Lung (tissue), 12 donors: ENCODE data around the gene SLC25A21. TPM values are rescaled to one million over a fixed set of nuclear protein-coding genes. Genes with fewer than 3 reads are reported as not detected.

Experiments
- ATAC-seq: fragments of 200-7000 bp; cut with Tn5 transposase; one replicate; pipeline ENCODE4 v1.9.1; 2020; ENCODE audit warnings: moderate number of reproducible peaks; ENCODE audit not compliant: insufficient read depth, low FRiP score
- DNase-seq, 3 donors: peaks; one replicate each; pipeline ENCODE4 v3.0.0-alpha.2; 2013 to 2017
- H3K27ac ChIP-seq, 2 donors: one replicate each; pipeline ENCODE4 v1.5.1; 2013; ENCODE audit warnings: mild to moderate bottlenecking in 2 of 2, moderate library complexity in 2 of 2, control low read depth in 1 of 2, inconsistent platforms in 1 of 2, low read depth in 1 of 2, low read length in 1 of 2
- H3K27me3 ChIP-seq, 3 donors: one replicate each; pipeline ENCODE4 v1.5.1; 2013; ENCODE audit warnings: low read length in 2 of 3; ENCODE audit not compliant: control insufficient read depth in 3 of 3, insufficient read depth in 3 of 3
- H3K36me3 ChIP-seq, 4 donors: one replicate each; pipeline ENCODE4 v1.5.1; 2013; ENCODE audit warnings: low read length in 4 of 4, mild to moderate bottlenecking in 1 of 4, moderate library complexity in 1 of 4; ENCODE audit not compliant: control insufficient read depth in 4 of 4, insufficient read depth in 4 of 4
- H3K4me1 ChIP-seq, 5 donors: one replicate each; pipeline ENCODE4 v1.5.1; 2013; ENCODE audit warnings: low read length in 5 of 5, mild to moderate bottlenecking in 2 of 5, moderate library complexity in 1 of 5; ENCODE audit not compliant: control insufficient read depth in 5 of 5, insufficient read depth in 5 of 5
- H3K4me3 ChIP-seq: one replicate; pipeline ENCODE4 v1.5.1; 2013; ENCODE audit warnings: mild to moderate bottlenecking, control low read depth, moderate library complexity
- H3K9ac ChIP-seq, 2 donors: one replicate each; pipeline ENCODE4 v1.5.1; 2013; ENCODE audit warnings: low read length in 2 of 2, control low read depth in 1 of 2; ENCODE audit not compliant: insufficient read depth in 1 of 2
- H3K9me3 ChIP-seq, 4 donors: one replicate each; pipeline ENCODE4 v1.5.1; 2013; ENCODE audit warnings: low read length in 3 of 4, mild to moderate bottlenecking in 1 of 4, moderate library complexity in 1 of 4; ENCODE audit not compliant: control insufficient read depth in 4 of 4, insufficient read depth in 3 of 4
- WGBS, 2 donors: extraction: QIAGEN DNeasy Blood & Tissue Kit; methylation state at CpG; one replicate each; pipeline ENCODE4 v1.1.7; 2013; 5-methylcytosine and 5-hydroxymethylcytosine counted together
- polyA plus RNA-seq, 2 donors: library from polyadenylated mRNA; stranded (reverse); fragments of 200-250 nt; gene quantifications; one replicate each; pipeline ENCODE4 v1.2.1, GENCODE V29; 2013
- total RNA-seq, 2 donors: library from RNA; depleted of rRNA in 1 of 2; stranded (reverse); fragments of >200 nt in 1 of 2; gene quantifications; one replicate each; pipeline ENCODE4 v1.2.1, GENCODE V29; 2014 to 2021
- TF ChIP-seq, protein P1 (sequence below): IDR thresholded peaks from 2 replicates; pipeline ENCODE4 v1.5.1; 2012; ENCODE audit warnings: mild to moderate bottlenecking; ENCODE audit errors: control extremely low read depth, extremely low read depth
- donor health status: control.
- donor health status: control.
- donor health status: Bipolar disorder and iron deficiency.
- donor health status: healthy.
- donor health status: DM: yes; HTN: yes; CAD: no.

Gene SLC25A21
- total and polyA plus RNA-seq, 4 donors, result 0.23 to 2.6 (median 0.42) TPM

DNA sequence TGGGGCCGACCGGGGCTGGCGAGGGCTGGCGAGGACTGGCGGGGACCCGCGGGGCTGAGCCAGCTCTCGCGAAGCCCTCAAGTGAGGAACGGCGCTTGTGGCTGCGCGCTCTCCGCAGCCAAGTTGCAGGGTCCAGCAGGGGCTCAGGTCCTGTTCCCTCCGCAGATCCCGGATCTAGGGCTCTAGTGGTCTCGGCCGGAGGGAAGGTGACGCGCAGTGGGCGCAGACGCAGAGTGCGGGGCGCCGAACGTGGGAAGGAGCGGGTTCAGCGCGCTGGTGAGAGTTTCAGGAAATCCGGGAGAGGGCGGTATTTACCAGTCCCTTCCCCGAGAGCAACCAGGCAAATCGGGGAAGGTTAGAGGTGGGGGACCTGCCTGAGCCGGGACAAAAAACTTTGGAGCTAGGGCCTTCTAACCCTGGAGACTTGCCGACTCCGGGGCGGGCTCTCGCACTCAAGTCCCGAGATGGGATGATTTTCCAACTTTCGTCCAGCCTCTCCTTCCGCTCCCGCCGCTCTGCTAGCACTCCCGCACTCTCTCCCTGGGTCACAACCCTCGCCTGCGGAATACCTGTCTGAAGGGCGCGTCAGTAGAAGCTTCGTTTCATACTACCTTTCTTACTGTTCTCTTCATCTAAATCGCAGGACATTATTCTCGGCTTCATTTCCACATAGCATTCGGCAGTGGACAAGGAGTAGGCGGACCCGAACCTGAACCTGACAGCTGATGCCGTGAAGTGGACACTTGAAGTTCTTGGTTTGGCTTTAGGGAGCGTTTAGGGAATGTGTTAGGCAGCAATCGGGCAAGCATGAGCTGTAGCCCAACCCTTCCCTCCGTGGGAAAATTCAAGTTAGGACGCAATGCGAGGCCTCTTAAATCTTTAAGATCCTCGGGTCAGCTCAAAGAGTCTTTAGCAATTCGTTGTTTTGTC, 524.3 kb downstream of the SLC25A21 start:
- H3K9me3 ChIP-seq, result peaks cover 0 to 7% (median 0%) of the 10 kb centered on the region in 4 donors
- peaks cover 19 to 93% (median 86%) of the 10 kb centered on the region in 3 donors for H3K27me3 ChIP-seq
- 2% methylated on average over 62 of the region's 62 CpGs for WGBS, 2 donors
- ATAC-seq (peak; percentile 76), DNase-seq (peak; percentile 55 to 65 (median 57))
- H3K4me3 ChIP-seq, result peak overlapping the region; percentile 40
- H3K4me1 ChIP-seq, result peaks cover 0 to 17% (median 0%) of the 10 kb centered on the region in 5 donors
- no peak overlapping the region for H3K27ac ChIP-seq
- H3K9ac ChIP-seq, result no peak overlapping the region
- TF ChIP-seq, protein P1, sequence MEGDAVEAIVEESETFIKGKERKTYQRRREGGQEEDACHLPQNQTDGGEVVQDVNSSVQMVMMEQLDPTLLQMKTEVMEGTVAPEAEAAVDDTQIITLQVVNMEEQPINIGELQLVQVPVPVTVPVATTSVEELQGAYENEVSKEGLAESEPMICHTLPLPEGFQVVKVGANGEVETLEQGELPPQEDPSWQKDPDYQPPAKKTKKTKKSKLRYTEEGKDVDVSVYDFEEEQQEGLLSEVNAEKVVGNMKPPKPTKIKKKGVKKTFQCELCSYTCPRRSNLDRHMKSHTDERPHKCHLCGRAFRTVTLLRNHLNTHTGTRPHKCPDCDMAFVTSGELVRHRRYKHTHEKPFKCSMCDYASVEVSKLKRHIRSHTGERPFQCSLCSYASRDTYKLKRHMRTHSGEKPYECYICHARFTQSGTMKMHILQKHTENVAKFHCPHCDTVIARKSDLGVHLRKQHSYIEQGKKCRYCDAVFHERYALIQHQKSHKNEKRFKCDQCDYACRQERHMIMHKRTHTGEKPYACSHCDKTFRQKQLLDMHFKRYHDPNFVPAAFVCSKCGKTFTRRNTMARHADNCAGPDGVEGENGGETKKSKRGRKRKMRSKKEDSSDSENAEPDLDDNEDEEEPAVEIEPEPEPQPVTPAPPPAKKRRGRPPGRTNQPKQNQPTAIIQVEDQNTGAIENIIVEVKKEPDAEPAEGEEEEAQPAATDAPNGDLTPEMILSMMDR, result no peak
- no peaks in the 10 kb centered on the region for H3K36me3 ChIP-seq

DNA sequence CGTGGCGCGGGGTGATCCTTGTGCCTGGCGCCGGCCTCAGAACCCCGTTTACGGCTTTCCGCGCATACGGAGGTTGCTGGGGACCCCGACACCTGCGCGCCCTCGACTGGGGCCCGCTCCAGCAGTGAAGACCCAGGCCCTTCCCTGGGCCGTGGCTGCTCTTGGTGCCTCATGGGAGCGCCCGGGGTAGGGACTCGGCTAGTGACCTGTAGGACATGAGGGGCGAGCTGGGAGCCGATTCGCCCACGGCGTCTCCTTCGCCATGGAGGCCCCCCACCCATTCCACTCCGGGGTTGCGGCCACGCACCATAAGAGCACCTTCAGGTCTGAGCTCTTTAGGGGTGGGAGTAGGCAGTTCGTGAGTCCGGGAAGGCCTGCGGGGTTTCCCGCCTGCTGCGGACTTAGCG, 525.0 kb downstream of the SLC25A21 start:
- H3K4me3 ChIP-seq, result peak overlapping the region; percentile 20
- ATAC-seq, result no peak

DNA sequence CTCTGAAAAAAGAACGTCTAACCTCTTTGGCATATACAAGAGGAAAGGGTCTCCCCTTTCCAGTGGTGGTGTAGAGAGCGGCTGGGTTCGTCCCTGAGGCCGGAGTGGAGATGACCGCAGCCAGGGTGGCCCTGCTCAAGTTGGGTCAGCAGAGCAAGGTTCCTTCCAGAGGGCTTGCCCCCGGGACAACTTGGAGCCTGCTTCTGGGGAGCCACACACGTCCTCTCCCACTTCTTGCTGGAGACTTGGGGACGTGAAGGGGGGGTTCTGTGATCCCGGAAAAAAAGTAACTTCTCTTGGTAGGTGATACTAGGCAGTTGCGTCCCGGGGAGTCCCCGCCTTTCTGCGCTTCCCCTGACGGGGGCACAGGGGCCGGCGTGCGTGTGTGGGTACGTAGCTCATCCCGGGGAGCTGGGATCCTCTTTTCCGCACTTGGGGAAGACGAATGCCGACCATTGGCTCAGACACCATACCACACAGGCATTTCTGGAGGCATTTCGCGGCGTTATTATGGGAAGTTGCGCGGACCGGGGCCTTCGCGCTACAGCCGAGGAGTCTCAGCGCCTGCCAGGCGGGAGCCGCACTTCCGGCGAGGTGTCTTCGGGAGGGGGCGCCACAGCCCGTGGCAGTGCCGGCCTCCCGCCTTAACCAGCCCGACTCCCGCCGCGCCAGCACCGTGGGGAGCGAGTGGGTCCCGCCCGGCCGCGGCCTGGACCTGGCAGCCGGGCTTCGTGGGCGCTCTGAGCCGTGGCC, 525.6 kb downstream of the SLC25A21 start:
- WGBS, 2 donors, result 4 to 6% methylated on average over 55 of the region's 55 CpGs
- Histone ChIP-seq H3K36me3 (no peaks in the 10 kb centered on the region), H3K4me3 (peak overlapping the region; percentile 20), H3K27me3 (peaks cover 16 to 80% (median 77%) of the 10 kb centered on the region in 3 donors), H3K9ac (no peak overlapping the region), H3K4me1 (peaks cover 0 to 17% (median 0%) of the 10 kb centered on the region in 5 donors), H3K27ac (no peak overlapping the region), H3K9me3 (peaks cover 0 to 7% (median 0%) of the 10 kb centered on the region in 4 donors)
- TF ChIP-seq, protein P1, result no peak
- DNase-seq (peak in 1 of 3 donors; percentile 38), ATAC-seq (no peak)

More for the DNA sequence above, 525.0 kb downstream of the SLC25A21 start:
- TF ChIP-seq, protein P1, result no peak
- DNase-seq, result no peak
- peaks cover 13 to 86% (median 79%) of the 10 kb centered on the region in 3 donors for H3K27me3 ChIP-seq
- peaks cover 0 to 7% (median 0%) of the 10 kb centered on the region in 4 donors for H3K9me3 ChIP-seq
- no peak overlapping the region for H3K27ac ChIP-seq
- H3K36me3 ChIP-seq, result no peaks in the 10 kb centered on the region
- WGBS, 2 donors, result 2% methylated on average over 31 to 34 of the region's 34 CpGs
- H3K9ac ChIP-seq, result no peak overlapping the region
- H3K4me1 ChIP-seq, result peaks cover 0 to 17% (median 0%) of the 10 kb centered on the region in 5 donors
